ENCODE measurements around the gene DNAI4. TPM values are rescaled to one million over a fixed set of nuclear protein-coding genes. Genes with fewer than 3 reads are reported as not detected.
A peak's percentile ranks its signal among the peaks of the same experiment; 100 is the strongest.

The DNAI4 gene
- polyA plus RNA-seq, 1 of the 3 experiments (the other 2 are of a cell fraction) = 1.3 TPM

DNA sequence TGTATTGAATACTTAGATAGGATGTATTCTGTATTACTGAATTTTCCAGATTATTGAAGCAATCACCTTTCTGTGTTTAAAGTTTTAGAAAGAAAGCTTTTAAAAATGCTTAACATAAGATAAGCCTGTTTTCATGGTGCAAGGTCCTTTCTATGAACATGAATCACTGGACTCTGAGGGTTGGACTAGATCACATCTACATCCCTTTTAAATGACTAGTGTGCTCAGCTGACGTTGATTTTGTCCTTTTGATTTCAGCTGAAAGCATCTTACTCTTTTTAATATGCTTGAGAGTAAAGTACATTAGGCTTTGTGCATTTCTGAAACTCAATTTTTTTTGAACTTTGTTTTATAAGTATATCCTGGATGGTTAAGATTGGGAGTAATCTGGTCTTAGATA lies 16.3 kb upstream of the DNAI4 start:
- no peak for TF ChIP-seq RCOR1 (IDR thresholded peaks at IDR 0.05; ENCODE audit: low read length)
- TF ChIP-seq NFIC (IDR thresholded peaks at IDR 0.05; ENCODE audit: borderline replicate concordance) = no peak
- TF ChIP-seq YY1 (IDR thresholded peaks at IDR 0.05; ENCODE audit: low read depth) = no peak
- TF ChIP-seq SMC3 (IDR thresholded peaks at IDR 0.05; ENCODE audit: low read depth, low read length) = no peak
- TF ChIP-seq, protein P1, sequence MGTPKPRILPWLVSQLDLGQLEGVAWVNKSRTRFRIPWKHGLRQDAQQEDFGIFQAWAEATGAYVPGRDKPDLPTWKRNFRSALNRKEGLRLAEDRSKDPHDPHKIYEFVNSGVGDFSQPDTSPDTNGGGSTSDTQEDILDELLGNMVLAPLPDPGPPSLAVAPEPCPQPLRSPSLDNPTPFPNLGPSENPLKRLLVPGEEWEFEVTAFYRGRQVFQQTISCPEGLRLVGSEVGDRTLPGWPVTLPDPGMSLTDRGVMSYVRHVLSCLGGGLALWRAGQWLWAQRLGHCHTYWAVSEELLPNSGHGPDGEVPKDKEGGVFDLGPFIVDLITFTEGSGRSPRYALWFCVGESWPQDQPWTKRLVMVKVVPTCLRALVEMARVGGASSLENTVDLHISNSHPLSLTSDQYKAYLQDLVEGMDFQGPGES (IDR thresholded peaks at IDR 0.05; ENCODE audit: low read depth, low read length) = no peak
- TF ChIP-seq, protein P2, sequence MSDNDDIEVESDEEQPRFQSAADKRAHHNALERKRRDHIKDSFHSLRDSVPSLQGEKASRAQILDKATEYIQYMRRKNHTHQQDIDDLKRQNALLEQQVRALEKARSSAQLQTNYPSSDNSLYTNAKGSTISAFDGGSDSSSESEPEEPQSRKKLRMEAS (IDR thresholded peaks at IDR 0.05; ENCODE audit: low read depth) = no peak
- no peak for TF ChIP-seq FOXJ3 (CRISPR knock-in tag; IDR thresholded peaks at IDR 0.05)
- TF ChIP-seq ELF1 (IDR thresholded peaks at IDR 0.05) = no peak
- TF ChIP-seq FOSL2 (IDR thresholded peaks at IDR 0.05; ENCODE audit: borderline replicate concordance, low read depth) = no peak
- TF ChIP-seq, protein P3, sequence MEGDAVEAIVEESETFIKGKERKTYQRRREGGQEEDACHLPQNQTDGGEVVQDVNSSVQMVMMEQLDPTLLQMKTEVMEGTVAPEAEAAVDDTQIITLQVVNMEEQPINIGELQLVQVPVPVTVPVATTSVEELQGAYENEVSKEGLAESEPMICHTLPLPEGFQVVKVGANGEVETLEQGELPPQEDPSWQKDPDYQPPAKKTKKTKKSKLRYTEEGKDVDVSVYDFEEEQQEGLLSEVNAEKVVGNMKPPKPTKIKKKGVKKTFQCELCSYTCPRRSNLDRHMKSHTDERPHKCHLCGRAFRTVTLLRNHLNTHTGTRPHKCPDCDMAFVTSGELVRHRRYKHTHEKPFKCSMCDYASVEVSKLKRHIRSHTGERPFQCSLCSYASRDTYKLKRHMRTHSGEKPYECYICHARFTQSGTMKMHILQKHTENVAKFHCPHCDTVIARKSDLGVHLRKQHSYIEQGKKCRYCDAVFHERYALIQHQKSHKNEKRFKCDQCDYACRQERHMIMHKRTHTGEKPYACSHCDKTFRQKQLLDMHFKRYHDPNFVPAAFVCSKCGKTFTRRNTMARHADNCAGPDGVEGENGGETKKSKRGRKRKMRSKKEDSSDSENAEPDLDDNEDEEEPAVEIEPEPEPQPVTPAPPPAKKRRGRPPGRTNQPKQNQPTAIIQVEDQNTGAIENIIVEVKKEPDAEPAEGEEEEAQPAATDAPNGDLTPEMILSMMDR (IDR thresholded peaks at IDR 0.05) = no peak
- TF ChIP-seq POLR2AphosphoS5 (IDR thresholded peaks at IDR 0.05; ENCODE audit: low read depth, low read length) = no peak
- TF ChIP-seq MXI1 (IDR thresholded peaks at IDR 0.05; ENCODE audit: low read depth, low read length) = no peak
- TF ChIP-seq GATA2 (CRISPR knock-in tag; IDR thresholded peaks at IDR 0.05) = no peak
- TF ChIP-seq, protein P4, sequence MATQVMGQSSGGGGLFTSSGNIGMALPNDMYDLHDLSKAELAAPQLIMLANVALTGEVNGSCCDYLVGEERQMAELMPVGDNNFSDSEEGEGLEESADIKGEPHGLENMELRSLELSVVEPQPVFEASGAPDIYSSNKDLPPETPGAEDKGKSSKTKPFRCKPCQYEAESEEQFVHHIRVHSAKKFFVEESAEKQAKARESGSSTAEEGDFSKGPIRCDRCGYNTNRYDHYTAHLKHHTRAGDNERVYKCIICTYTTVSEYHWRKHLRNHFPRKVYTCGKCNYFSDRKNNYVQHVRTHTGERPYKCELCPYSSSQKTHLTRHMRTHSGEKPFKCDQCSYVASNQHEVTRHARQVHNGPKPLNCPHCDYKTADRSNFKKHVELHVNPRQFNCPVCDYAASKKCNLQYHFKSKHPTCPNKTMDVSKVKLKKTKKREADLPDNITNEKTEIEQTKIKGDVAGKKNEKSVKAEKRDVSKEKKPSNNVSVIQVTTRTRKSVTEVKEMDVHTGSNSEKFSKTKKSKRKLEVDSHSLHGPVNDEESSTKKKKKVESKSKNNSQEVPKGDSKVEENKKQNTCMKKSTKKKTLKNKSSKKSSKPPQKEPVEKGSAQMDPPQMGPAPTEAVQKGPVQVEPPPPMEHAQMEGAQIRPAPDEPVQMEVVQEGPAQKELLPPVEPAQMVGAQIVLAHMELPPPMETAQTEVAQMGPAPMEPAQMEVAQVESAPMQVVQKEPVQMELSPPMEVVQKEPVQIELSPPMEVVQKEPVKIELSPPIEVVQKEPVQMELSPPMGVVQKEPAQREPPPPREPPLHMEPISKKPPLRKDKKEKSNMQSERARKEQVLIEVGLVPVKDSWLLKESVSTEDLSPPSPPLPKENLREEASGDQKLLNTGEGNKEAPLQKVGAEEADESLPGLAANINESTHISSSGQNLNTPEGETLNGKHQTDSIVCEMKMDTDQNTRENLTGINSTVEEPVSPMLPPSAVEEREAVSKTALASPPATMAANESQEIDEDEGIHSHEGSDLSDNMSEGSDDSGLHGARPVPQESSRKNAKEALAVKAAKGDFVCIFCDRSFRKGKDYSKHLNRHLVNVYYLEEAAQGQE (IDR thresholded peaks at IDR 0.05; ENCODE audit: low read depth, low read length) = no peak
- no peak for TF ChIP-seq RFX5 (IDR thresholded peaks at IDR 0.05; ENCODE audit: low read length)
- no peak for TF ChIP-seq RAD21 (IDR thresholded peaks at IDR 0.05; ENCODE audit: low read length)
- no peak for TF ChIP-seq SIN3A (IDR thresholded peaks at IDR 0.05; ENCODE audit: borderline replicate concordance, low read depth, low read length)
- WGBS (ENCODE audit: low lambda C conversion rate) = 79% methylated on average over 1 of the region's 1 CpG
- no peaks in the 10 kb centered on the region for H3K9me3 ChIP-seq
- peaks cover 21 to 26% of the 10 kb centered on the region in 2 experiments for H3K36me3 ChIP-seq (replicated peaks in 1 of 2; ENCODE audit: control insufficient read depth in 1 of 2, insufficient read depth in 2 of 2, low read length in 1 of 2)
- H3K4me1 ChIP-seq (ENCODE audit: control insufficient read depth in 1 of 2, insufficient read depth in 2 of 2, low read depth in 1 of 2, low read length in 1 of 2) = peaks cover 2 to 14% of the 10 kb centered on the region in 2 experiments; a peak in 2 of 4 replicates
- H3K27ac ChIP-seq (ENCODE audit: low read depth in 2 of 2, low read length in 1 of 2) = peak overlapping the region in 1 of 2 experiments; percentile 17; a peak in 2 of 4 replicates
- H3K4me3 ChIP-seq (ENCODE audit: low read depth in 2 of 2, low read length in 1 of 2) = no peak overlapping the region
- ChIA-PET CTCF (no interaction called here), POLR2A (no interaction called here)
- H3F3A ChIP-seq (replicated peaks; ENCODE audit: insufficient read depth) = peaks cover 41% of the 10 kb centered on the region
- H3K9ac ChIP-seq = no peak overlapping the region
- no peaks in the 10 kb centered on the region for H3K9me2 ChIP-seq
- no peaks in the 10 kb centered on the region for H3K27me3 ChIP-seq (ENCODE audit: insufficient read depth)
- H2AFZ ChIP-seq (ENCODE audit: low read depth) = no peak overlapping the region
- H3K4me2 ChIP-seq = no peak overlapping the region
- no peak for DNase-seq
- H4K20me1 ChIP-seq (ENCODE audit: insufficient read depth) = peaks cover 18% of the 10 kb centered on the region; the same call in 1 of the 2 replicates
- H3K79me2 ChIP-seq (ENCODE audit: insufficient read depth) = peaks cover 95% of the 10 kb centered on the region
